Activated effector memory CD4-positive, alpha-beta T cell treated with Interleukin-2 at 50 U/mL for 16 hours (primary cell): ENCODE data around the gene CEP57L1.
"Not testable (repeated sequence)": the region's sequence is repeated elsewhere in the genome, so short reads cannot be mapped to it uniquely, and the experiment has no call there.

Experiments
- DNase-seq: peaks from one replicate; pipeline ENCODE4 v3.0.0-alpha.2; 2020

Gene CEP57L1

GRCh38 chr6:109117346-109118035 lies 22.2 kb downstream of the CEP57L1 start:
- no peak for DNase-seq

GRCh38 chr6:109118337-109118736 lies 23.0 kb downstream of the CEP57L1 start:
- DNase-seq = no peak

DNA sequence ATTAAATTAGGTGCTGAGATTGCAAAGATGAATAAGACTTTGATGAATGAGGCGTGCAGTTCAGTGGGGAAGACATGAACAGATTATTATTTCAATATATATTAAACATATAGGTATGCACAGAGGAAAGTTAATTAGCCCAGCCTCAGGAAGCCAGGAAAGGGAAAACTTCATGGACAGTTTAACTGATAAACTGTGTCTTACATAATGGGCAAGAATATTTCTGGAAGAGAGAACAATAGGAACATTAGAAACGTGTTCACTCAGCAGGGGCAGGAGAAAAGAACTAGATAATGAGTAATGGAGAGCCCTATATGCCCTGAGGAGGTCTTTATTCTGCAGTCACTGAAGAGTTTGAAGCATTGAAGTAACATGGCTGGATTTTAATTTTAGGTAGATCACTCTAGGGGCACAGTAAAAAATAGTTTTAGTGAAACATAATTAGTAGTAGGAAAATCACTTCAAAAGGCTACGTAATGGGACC lies 23.6 kb downstream of the CEP57L1 start:
- DNase-seq = no peak

DNA sequence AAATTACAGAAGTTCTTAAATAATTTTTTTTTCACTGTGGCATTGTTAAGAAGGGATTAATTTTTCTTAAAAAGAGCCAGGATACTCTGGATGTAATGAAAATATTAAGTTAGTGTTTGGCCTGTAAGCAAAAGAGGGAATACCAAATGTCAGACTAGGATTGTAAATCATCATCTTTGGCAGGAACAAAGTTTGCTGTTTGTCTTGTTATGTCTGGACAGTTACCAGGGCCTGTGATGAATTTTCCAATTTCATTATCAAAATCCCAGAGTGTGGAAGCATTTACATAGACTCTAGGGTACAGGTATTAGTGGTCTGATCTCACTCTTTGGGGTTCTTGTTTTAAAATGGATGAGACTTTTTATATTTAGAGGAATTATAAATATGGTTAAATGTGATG lies 26.1 kb downstream of the CEP57L1 start:
- no peak for DNase-seq

GRCh38 chr6:109124219-109124618 lies 28.9 kb downstream of the CEP57L1 start:
- DNase-seq = no peak

- DNase-seq = no peak
Measured at GRCh38 chr6:109125504-109125903, 30.2 kb downstream of the CEP57L1 start.

- DNase-seq = no peak
Measured at GRCh38 chr6:109130065-109130464, 34.8 kb downstream of the CEP57L1 start.

- not testable (repeated sequence) for DNase-seq
Measured at GRCh38 chr6:109135600-109135999, 40.3 kb downstream of the CEP57L1 start.

DNA sequence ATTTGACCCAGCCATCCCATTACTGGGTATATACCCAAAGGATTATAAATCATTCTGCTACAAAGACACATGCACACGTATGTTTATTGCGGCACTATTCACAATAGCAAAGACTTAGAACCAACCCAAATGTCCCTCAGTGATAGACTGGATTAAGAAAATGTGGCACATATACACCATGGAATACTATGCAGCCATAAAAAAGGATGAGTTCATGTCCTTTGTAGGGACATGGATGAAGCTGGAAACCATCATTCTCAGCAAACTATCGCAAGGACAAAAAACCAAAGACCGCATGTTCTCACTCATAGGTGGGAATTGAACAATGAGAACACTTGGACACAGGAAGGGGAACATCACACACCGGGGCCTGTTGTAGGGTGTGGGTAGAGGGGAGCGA lies 40.7 kb downstream of the CEP57L1 start:
- not testable (repeated sequence) for DNase-seq

GRCh38 chr6:109136530-109136929 lies 41.2 kb downstream of the CEP57L1 start:
- DNase-seq = not testable (repeated sequence)

GRCh38 chr6:109139109-109139508 lies 43.8 kb downstream of the CEP57L1 start:
- DNase-seq = no peak

- DNase-seq = not testable (repeated sequence)
Measured at GRCh38 chr6:109142067-109142466, 46.8 kb downstream of the CEP57L1 start.

- DNase-seq = no peak
Measured at GRCh38 chr6:109143191-109143590, 47.9 kb downstream of the CEP57L1 start.

DNA sequence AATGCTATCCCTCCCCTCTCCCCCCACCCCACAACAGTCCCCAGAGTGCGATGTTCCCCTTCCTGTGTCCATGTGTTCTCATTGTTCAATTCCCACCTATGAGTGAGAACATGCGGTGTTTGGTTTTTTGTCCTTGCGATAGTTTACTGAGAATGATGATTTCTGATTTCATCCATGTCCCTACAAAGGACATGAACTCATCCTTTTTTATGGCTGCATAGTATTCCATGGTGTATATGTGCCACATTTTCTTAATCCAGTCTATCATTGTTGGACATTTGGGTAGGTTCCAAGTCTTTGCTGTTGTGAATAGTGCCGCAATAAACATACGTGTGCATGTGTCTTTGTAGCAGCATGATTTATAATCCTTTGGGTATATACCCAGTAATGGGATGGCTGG lies 52.9 kb downstream of the CEP57L1 start:
- not testable (repeated sequence) for DNase-seq

- not testable (repeated sequence) for DNase-seq
Measured at GRCh38 chr6:109148716-109149115, 53.4 kb downstream of the CEP57L1 start.

- DNase-seq = no peak
Measured at GRCh38 chr6:109153752-109154151, 58.4 kb downstream of the CEP57L1 start.

DNA sequence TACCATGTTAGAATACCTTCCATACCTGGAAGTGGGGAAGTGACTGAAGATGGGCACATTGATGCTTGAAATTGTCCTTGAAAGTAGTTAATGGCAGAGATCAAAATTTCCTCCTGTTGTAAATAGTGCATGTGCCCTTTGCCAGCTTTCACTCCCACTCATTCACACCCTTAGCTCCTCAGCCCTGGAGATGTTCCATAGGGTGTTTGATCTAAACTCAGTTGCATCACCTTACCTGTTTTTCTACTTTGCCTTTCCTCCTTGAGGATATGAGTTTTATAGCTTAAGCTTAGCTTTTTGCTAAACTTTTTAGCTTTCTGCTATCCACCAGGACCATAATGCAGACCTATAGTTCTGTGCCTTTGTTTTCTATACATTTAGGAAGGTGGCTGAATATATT lies 69.0 kb downstream of the CEP57L1 start:
- no peak for DNase-seq

GRCh38 chr6:109165392-109165974 lies 70.2 kb downstream of the CEP57L1 start:
- no peak for DNase-seq

GRCh38 chr6:109166673-109167072 lies 71.4 kb downstream of the CEP57L1 start:
- no peak for DNase-seq

DNA sequence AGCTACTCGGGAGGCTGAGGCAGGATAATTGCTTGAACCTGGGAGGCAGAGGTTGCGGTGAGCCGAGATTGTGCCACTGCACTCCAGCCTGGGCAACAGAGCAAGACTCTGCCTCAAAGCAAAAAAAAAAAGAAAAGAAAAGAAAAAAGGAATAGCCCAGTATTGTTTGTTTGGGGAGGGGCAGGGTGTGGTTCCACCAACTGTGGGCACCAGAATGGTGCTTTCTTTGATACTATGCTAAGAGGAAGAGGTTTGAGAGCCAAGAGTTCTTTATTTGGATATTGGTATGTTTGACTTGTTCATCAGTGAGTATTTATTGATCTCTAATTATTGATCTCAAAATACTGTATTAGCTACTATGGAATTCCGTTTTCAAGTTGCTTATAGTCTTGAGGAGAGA lies 72.3 kb downstream of the CEP57L1 start:
- no peak for DNase-seq

- DNase-seq = no peak
Measured at GRCh38 chr6:109170333-109170732, 75.0 kb downstream of the CEP57L1 start.

- no peak for DNase-seq
Measured at GRCh38 chr6:109172101-109172746, 76.9 kb downstream of the CEP57L1 start.

DNA sequence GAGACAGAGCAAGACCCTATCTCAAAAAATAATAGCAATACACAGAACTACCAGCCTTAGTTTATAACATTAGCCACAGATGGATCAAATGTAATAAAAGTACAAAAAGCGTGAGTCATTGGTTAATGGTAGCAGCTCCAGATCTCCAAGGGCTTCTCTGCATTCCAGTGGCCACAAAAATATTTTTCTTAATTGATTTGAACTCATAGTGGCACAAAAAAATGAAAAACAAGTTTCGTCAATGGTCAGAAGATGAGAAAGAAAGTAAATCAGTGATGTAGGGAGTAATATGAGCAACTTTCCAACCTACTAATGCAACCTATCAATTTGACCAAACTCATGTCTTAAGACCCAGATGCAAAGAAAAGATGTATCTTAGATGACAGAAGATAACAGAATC lies 79.6 kb downstream of the CEP57L1 start:
- no peak for DNase-seq

DNA sequence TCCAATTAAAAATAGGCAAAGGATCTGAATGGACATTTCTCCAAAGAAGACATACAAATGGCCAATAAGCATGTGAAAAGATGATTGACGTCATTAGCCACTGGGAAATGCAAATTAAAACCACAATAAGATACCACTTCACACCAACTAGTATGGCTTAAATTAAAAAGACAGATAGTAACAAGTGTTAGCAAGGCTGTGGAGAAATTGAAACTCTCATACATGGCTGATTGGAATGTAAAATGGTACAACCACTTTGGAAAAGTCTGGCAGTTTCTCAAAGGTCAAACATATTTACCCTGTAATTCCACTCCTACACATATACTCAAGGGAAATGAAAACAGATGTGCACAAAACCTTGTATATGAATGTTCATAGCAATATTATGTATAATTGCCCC lies 83.6 kb downstream of the CEP57L1 start:
- no peak for DNase-seq
